Measurements from ENCODE around the gene LPP.

Gene LPP

DNA sequence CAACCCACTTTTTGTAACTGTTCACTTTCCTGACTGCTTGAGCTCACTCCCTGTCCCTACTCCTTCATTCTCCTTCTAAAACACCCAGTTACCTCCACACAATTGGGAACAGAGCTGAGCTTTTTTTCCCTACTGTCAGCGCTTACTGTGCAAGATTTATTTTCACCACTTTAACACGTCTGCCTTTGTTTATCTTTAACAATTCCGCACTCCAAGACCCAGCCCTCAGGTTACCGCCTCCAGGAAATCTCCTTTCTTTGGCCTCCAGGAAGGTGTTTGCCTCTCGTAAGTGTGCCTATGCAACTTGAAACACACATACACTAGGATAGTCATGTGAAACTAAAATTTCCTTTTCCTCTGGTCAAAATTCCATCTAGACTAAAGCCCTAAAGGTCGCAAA is 745.9 kb downstream of the LPP start:
- Histone ChIP-seq H3K36me3 (ENCODE audit: control insufficient read depth, insufficient read depth, low read length) (no peaks in the 10 kb centered on the region), H2AK5ac (ENCODE audit: low read length) (no peak overlapping the region), H2BK15ac (replicated peaks; ENCODE audit: low read depth) (no peak overlapping the region), H3K79me1 (ENCODE audit: low read length) (no peaks in the 10 kb centered on the region), H3K4me3 (ENCODE audit: low read length) (no peak overlapping the region), H3K23ac (ENCODE audit: low read length) (no peak overlapping the region), H3K27me3 (ENCODE audit: insufficient read depth, low read length, poor library complexity) (no peaks in the 10 kb centered on the region), H3K4ac (ENCODE audit: low read depth, low read length) (no peak overlapping the region), H3K27ac (ENCODE audit: low read depth, low read length) (no peak overlapping the region), H3K4me1 (ENCODE audit: control insufficient read depth, low read depth, low read length) (no peaks in the 10 kb centered on the region), H3K9ac (ENCODE audit: low read length) (no peak overlapping the region), H2BK120ac (ENCODE audit: low read depth, low read length) (no peak overlapping the region), H3K56ac (ENCODE audit: low read length) (no peak overlapping the region), H4K5ac (ENCODE audit: low read length) (no peak overlapping the region), H3K79me2 (ENCODE audit: control insufficient read depth, insufficient read depth, low read length) (no peaks in the 10 kb centered on the region), H3K18ac (ENCODE audit: low read length) (no peak overlapping the region), H4K8ac (ENCODE audit: low read depth, low read length) (no peak overlapping the region), H2BK5ac (ENCODE audit: low read length) (no peak overlapping the region), H3K4me2 (ENCODE audit: low read length) (no peak overlapping the region)
- DNase-seq: no peak
- WGBS (ENCODE audit: extremely low coverage, insufficient coverage, low lambda C conversion rate): no CpG with 5 or more reads among the region's 6 CpGs

DNA sequence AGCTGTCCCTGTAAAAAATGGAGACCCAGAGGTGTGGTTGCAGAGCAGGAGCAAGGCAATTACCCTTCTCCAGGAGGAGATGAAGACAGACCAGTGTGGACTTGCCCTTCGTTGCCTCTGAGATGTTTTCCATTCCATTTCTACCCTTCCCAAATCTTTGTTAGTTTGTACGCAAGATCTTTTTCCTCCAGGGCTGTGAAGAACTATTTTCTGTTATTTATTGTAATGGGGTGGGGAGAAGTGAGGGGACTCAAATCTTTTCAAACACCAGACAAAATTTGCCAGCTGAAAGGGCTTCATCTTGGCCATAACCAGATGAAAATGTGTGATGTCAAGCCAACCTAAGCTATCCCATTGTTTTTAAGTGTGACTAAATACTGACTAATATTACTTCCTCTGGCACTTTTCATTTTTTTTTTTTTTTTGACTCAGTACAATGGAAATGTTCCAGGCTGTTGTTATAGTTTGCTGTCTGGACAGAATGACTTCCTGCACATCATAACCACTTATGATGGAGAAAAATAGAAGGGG is 746.5 kb downstream of the LPP start:
- H4K8ac ChIP-seq (ENCODE audit: low read depth, low read length): no peak overlapping the region
- H3K4me1 ChIP-seq (ENCODE audit: control insufficient read depth, low read depth, low read length): no peaks in the 10 kb centered on the region
- no peak overlapping the region for H2BK120ac ChIP-seq (ENCODE audit: low read depth, low read length)
- no peak overlapping the region for H3K23ac ChIP-seq (ENCODE audit: low read length)
- no peak overlapping the region for H4K5ac ChIP-seq (ENCODE audit: low read length)
- WGBS (ENCODE audit: extremely low coverage, insufficient coverage, low lambda C conversion rate): no CpG with 5 or more reads among the region's 2 CpGs
- no peaks in the 10 kb centered on the region for H3K79me2 ChIP-seq (ENCODE audit: control insufficient read depth, insufficient read depth, low read length)
- no peak overlapping the region for H3K56ac ChIP-seq (ENCODE audit: low read length)
- no peak overlapping the region for H3K4me2 ChIP-seq (ENCODE audit: low read length)
- no peaks in the 10 kb centered on the region for H3K27me3 ChIP-seq (ENCODE audit: insufficient read depth, low read length, poor library complexity)
- H3K79me1 ChIP-seq (ENCODE audit: low read length): no peaks in the 10 kb centered on the region
- no peak overlapping the region for H2BK5ac ChIP-seq (ENCODE audit: low read length)
- no peak overlapping the region for H3K27ac ChIP-seq (ENCODE audit: low read depth, low read length)
- no peak overlapping the region for H3K4me3 ChIP-seq (ENCODE audit: low read length)
- H3K9ac ChIP-seq (ENCODE audit: low read length): no peak overlapping the region
- no peak overlapping the region for H3K4ac ChIP-seq (ENCODE audit: low read depth, low read length)
- DNase-seq: no peak
- no peaks in the 10 kb centered on the region for H3K36me3 ChIP-seq (ENCODE audit: control insufficient read depth, insufficient read depth, low read length)
- H2BK15ac ChIP-seq (replicated peaks; ENCODE audit: low read depth): no peak overlapping the region
- no peak overlapping the region for H2AK5ac ChIP-seq (ENCODE audit: low read length)
- H3K18ac ChIP-seq (ENCODE audit: low read length): no peak overlapping the region

DNA sequence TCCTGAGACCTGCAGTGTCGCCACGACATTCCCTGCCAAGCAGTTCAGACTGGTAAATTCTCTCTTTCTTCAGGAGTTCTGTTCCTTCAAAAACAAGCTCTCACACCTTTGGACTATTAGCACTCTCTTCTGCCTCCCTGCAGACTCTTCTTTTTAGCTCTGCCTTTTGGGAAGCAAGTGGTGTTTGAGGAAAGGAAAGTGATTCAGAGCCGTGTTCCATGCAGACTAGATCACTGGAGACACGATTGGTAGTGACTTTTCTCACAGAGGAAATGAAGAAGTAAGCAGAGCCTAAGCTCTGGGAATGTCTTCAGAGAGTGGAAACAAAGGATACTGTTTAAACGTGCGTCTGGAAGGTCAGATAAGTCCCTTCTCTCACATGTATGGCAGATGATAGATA is 747.2 kb downstream of the LPP start:
- H4K8ac ChIP-seq (ENCODE audit: low read depth, low read length): no peak overlapping the region
- no peak overlapping the region for H2BK15ac ChIP-seq (replicated peaks; ENCODE audit: low read depth)
- H3K79me2 ChIP-seq (ENCODE audit: control insufficient read depth, insufficient read depth, low read length): no peaks in the 10 kb centered on the region
- no peak overlapping the region for H3K4ac ChIP-seq (ENCODE audit: low read depth, low read length)
- H3K79me1 ChIP-seq (ENCODE audit: low read length): no peaks in the 10 kb centered on the region
- H3K4me3 ChIP-seq (ENCODE audit: low read length): no peak overlapping the region
- H3K23ac ChIP-seq (ENCODE audit: low read length): no peak overlapping the region
- H3K36me3 ChIP-seq (ENCODE audit: control insufficient read depth, insufficient read depth, low read length): no peaks in the 10 kb centered on the region
- no peak overlapping the region for H2AK5ac ChIP-seq (ENCODE audit: low read length)
- no peak overlapping the region for H2BK5ac ChIP-seq (ENCODE audit: low read length)
- no peaks in the 10 kb centered on the region for H3K27me3 ChIP-seq (ENCODE audit: insufficient read depth, low read length, poor library complexity)
- no peak overlapping the region for H3K56ac ChIP-seq (ENCODE audit: low read length)
- H3K4me2 ChIP-seq (ENCODE audit: low read length): no peak overlapping the region
- WGBS (ENCODE audit: extremely low coverage, insufficient coverage, low lambda C conversion rate): no CpG with 5 or more reads among the region's 6 CpGs
- H3K27ac ChIP-seq (ENCODE audit: low read depth, low read length): no peak overlapping the region
- H2BK120ac ChIP-seq (ENCODE audit: low read depth, low read length): no peak overlapping the region
- no peak overlapping the region for H3K18ac ChIP-seq (ENCODE audit: low read length)
- no peak overlapping the region for H4K5ac ChIP-seq (ENCODE audit: low read length)
- DNase-seq: no peak
- H3K9ac ChIP-seq (ENCODE audit: low read length): no peak overlapping the region
- no peaks in the 10 kb centered on the region for H3K4me1 ChIP-seq (ENCODE audit: control insufficient read depth, low read depth, low read length)

DNA sequence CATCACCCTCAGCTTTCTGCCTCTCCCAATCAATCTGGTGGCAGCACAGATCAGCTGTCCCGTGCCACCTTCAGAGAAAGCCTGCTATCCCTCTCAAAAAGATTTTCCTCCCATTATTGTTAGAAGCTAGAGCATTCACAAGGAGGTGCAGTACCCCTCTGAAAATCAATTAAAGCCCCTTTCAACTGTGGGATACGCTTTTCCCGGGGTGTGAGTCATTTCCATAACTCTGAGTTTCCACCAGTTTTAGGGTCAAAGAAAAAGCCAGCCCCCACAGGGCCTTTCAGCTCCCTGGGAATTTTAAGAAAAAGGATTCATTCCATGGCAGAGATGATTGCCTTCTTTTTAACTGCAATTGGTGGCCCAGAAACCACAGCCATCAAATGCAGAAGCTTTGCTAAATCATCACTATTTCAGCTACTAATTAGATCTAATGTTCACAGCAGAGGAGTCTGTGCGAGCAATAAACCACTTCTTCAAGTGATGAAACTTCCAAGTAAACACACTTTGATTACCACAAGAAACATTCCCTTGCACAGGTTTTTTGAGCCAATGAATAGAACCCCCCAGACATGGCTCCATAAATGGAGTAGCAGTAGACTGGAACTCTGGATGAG is 747.8 kb downstream of the LPP start:
- H3K4me1 ChIP-seq (ENCODE audit: control insufficient read depth, low read depth, low read length): no peaks in the 10 kb centered on the region
- H3K36me3 ChIP-seq (ENCODE audit: control insufficient read depth, insufficient read depth, low read length): no peaks in the 10 kb centered on the region
- DNase-seq: no peak
- H3K27ac ChIP-seq (ENCODE audit: low read depth, low read length): no peak overlapping the region
- H3K23ac ChIP-seq (ENCODE audit: low read length): no peak overlapping the region
- no CpG with 5 or more reads among the region's 4 CpGs for WGBS (ENCODE audit: extremely low coverage, insufficient coverage, low lambda C conversion rate)
- no peak overlapping the region for H3K9ac ChIP-seq (ENCODE audit: low read length)
- no peak overlapping the region for H2BK5ac ChIP-seq (ENCODE audit: low read length)
- no peak overlapping the region for H3K4ac ChIP-seq (ENCODE audit: low read depth, low read length)
- no peak overlapping the region for H2BK15ac ChIP-seq (replicated peaks; ENCODE audit: low read depth)
- H3K18ac ChIP-seq (ENCODE audit: low read length): no peak overlapping the region
- no peak overlapping the region for H4K8ac ChIP-seq (ENCODE audit: low read depth, low read length)
- no peak overlapping the region for H4K5ac ChIP-seq (ENCODE audit: low read length)
- H3K79me2 ChIP-seq (ENCODE audit: control insufficient read depth, insufficient read depth, low read length): no peaks in the 10 kb centered on the region
- no peak overlapping the region for H3K4me2 ChIP-seq (ENCODE audit: low read length)
- no peak overlapping the region for H2AK5ac ChIP-seq (ENCODE audit: low read length)
- H3K27me3 ChIP-seq (ENCODE audit: insufficient read depth, low read length, poor library complexity): no peaks in the 10 kb centered on the region
- H3K56ac ChIP-seq (ENCODE audit: low read length): no peak overlapping the region
- no peak overlapping the region for H3K4me3 ChIP-seq (ENCODE audit: low read length)
- no peak overlapping the region for H2BK120ac ChIP-seq (ENCODE audit: low read depth, low read length)
- no peaks in the 10 kb centered on the region for H3K79me1 ChIP-seq (ENCODE audit: low read length)

DNA sequence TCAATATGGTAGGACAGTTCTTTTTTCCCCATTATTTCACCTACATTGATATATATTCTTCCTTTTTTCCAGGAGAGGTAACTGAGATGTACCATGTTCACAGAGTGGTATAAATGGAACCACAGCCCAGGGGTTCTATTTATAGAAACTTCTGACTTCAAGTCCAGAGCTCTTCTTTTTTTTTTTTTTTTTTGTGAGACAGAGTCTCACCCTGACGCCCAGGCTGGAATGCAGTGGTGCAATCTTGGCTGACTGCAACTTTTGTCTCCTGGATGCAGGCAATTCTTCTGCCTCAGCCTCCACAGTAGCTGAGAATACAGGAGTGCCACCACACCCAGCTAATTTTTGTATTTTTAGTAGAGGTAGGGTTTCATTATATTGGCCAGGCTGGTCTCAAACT is 750.7 kb downstream of the LPP start:
- Histone ChIP-seq H4K8ac (ENCODE audit: low read depth, low read length) (no peak overlapping the region), H3K27ac (ENCODE audit: low read depth, low read length) (no peak overlapping the region), H2BK5ac (ENCODE audit: low read length) (no peak overlapping the region), H3K4me1 (ENCODE audit: control insufficient read depth, low read depth, low read length) (no peaks in the 10 kb centered on the region), H2BK15ac (replicated peaks; ENCODE audit: low read depth) (no peak overlapping the region), H2AK5ac (ENCODE audit: low read length) (no peak overlapping the region), H3K4me3 (ENCODE audit: low read length) (no peak overlapping the region), H2BK120ac (ENCODE audit: low read depth, low read length) (no peak overlapping the region), H3K4me2 (ENCODE audit: low read length) (no peak overlapping the region), H3K36me3 (ENCODE audit: control insufficient read depth, insufficient read depth, low read length) (no peaks in the 10 kb centered on the region), H3K79me2 (ENCODE audit: control insufficient read depth, insufficient read depth, low read length) (no peaks in the 10 kb centered on the region), H3K18ac (ENCODE audit: low read length) (no peak overlapping the region), H3K79me1 (ENCODE audit: low read length) (no peaks in the 10 kb centered on the region), H3K27me3 (ENCODE audit: insufficient read depth, low read length, poor library complexity) (no peaks in the 10 kb centered on the region), H4K5ac (ENCODE audit: low read length) (no peak overlapping the region), H3K23ac (ENCODE audit: low read length) (no peak overlapping the region), H3K4ac (ENCODE audit: low read depth, low read length) (no peak overlapping the region), H3K56ac (ENCODE audit: low read length) (no peak overlapping the region), H3K9ac (ENCODE audit: low read length) (no peak overlapping the region)
- DNase-seq: no peak
- no CpG with 5 or more reads among the region's 1 CpG for WGBS (ENCODE audit: extremely low coverage, insufficient coverage, low lambda C conversion rate)

DNA sequence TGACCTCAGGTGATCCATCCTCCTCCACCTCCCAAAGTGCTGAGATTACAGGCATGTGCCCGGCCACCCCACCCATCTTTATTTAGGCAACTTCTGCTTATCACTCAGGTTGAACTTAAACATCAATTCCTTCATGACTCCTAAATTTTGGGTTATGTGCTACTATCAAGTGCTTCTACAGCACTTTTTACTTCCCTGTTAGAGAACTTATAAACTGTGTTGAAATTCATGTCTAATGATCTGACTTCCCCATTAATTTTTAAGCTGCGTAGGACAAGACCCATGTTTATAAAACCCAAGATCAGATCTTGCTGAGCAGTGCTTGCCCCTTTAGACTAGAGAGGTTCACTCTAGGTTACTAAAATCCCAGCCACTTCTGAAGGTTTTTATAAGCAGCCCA is 751.6 kb downstream of the LPP start:
- no peak for DNase-seq
- H3K18ac ChIP-seq (ENCODE audit: low read length): no peak overlapping the region
- no peak overlapping the region for H4K5ac ChIP-seq (ENCODE audit: low read length)
- H3K36me3 ChIP-seq (ENCODE audit: control insufficient read depth, insufficient read depth, low read length): no peaks in the 10 kb centered on the region
- H4K8ac ChIP-seq (ENCODE audit: low read depth, low read length): no peak overlapping the region
- no peak overlapping the region for H3K4ac ChIP-seq (ENCODE audit: low read depth, low read length)
- no peak overlapping the region for H3K27ac ChIP-seq (ENCODE audit: low read depth, low read length)
- no peaks in the 10 kb centered on the region for H3K4me1 ChIP-seq (ENCODE audit: control insufficient read depth, low read depth, low read length)
- H3K23ac ChIP-seq (ENCODE audit: low read length): no peak overlapping the region
- no peak overlapping the region for H2BK15ac ChIP-seq (replicated peaks; ENCODE audit: low read depth)
- no peaks in the 10 kb centered on the region for H3K79me1 ChIP-seq (ENCODE audit: low read length)
- no peak overlapping the region for H2AK5ac ChIP-seq (ENCODE audit: low read length)
- no peak overlapping the region for H3K9ac ChIP-seq (ENCODE audit: low read length)
- H2BK5ac ChIP-seq (ENCODE audit: low read length): no peak overlapping the region
- no CpG with 5 or more reads among the region's 2 CpGs for WGBS (ENCODE audit: extremely low coverage, insufficient coverage, low lambda C conversion rate)
- no peak overlapping the region for H3K4me2 ChIP-seq (ENCODE audit: low read length)
- no peaks in the 10 kb centered on the region for H3K27me3 ChIP-seq (ENCODE audit: insufficient read depth, low read length, poor library complexity)
- H2BK120ac ChIP-seq (ENCODE audit: low read depth, low read length): no peak overlapping the region
- no peaks in the 10 kb centered on the region for H3K79me2 ChIP-seq (ENCODE audit: control insufficient read depth, insufficient read depth, low read length)
- H3K56ac ChIP-seq (ENCODE audit: low read length): no peak overlapping the region
- no peak overlapping the region for H3K4me3 ChIP-seq (ENCODE audit: low read length)
